ENCODE measurements around the gene INCA1. TPM values are rescaled to one million over a fixed set of nuclear protein-coding genes. Genes with fewer than 3 reads are reported as not detected.

The INCA1 gene
- polyA plus RNA-seq, 3 donors = 6.0 to 7.8 (median 6.6) TPM

- no peak for DNase-seq (ENCODE audit: low read depth in 3 of 3, low spot score in 2 of 3)
Measured at GRCh38 chr17:4938688-4939545, 58.4 kb downstream of the INCA1 start.

Other genes starting within 250 kb of the INCA1 start
- 1 to 10 TPM in 2 of 3 donors, under 1 TPM in 1; 0.69 to 1.5 (median 1.4) TPM for gene TM4SF5, start 225.6 kb downstream of the INCA1 start, polyA plus RNA-seq (ENCODE audit: insufficient read length in 3 of 3)
- gene VMO1, start 211.2 kb downstream of the INCA1 start, polyA plus RNA-seq (ENCODE audit: insufficient read length in 3 of 3) = under 1 TPM; 0.33 to 0.61 (median 0.39) TPM
- gene GLTPD2, start 208.6 kb downstream of the INCA1 start, polyA plus RNA-seq (ENCODE audit: insufficient read length in 3 of 3) = 1 to 10 TPM; 3.8 to 5.4 (median 4.1) TPM
- gene PSMB6, start 201.4 kb downstream of the INCA1 start, polyA plus RNA-seq (ENCODE audit: insufficient read length in 3 of 3) = 100 to 1,000 TPM; 135 to 147 (median 142) TPM
- gene PLD2, start 190.4 kb downstream of the INCA1 start, polyA plus RNA-seq (ENCODE audit: insufficient read length in 3 of 3) = 10 to 100 TPM; 30.7 to 35.9 (median 31.9) TPM
- 10 to 100 TPM; 51.6 to 60.6 (median 52.2) TPM for gene MINK1, start 164.2 kb downstream of the INCA1 start, polyA plus RNA-seq (ENCODE audit: insufficient read length in 3 of 3)
- gene C17orf107, start 98.0 kb downstream of the INCA1 start, polyA plus RNA-seq (ENCODE audit: insufficient read length in 3 of 3) = 1 to 10 TPM; 1.2 to 1.4 (median 1.2) TPM
- 1 to 10 TPM; 1.0 to 1.4 (median 1.1) TPM for gene CHRNE, start 94.4 kb downstream of the INCA1 start, polyA plus RNA-seq (ENCODE audit: insufficient read length in 3 of 3)
- 1 to 10 TPM; 1.6 to 2.9 (median 2.4) TPM for gene GP1BA, start 65.2 kb downstream of the INCA1 start, polyA plus RNA-seq (ENCODE audit: insufficient read length in 3 of 3)
- 10 to 100 TPM; 66.8 to 79.5 (median 71.7) TPM for gene SLC25A11, start 57.5 kb downstream of the INCA1 start, polyA plus RNA-seq (ENCODE audit: insufficient read length in 3 of 3)
- 100 to 1,000 TPM; 136 to 139 (median 137) TPM for gene RNF167, start 57.3 kb downstream of the INCA1 start, polyA plus RNA-seq (ENCODE audit: insufficient read length in 3 of 3)
- gene PFN1, start 49.0 kb downstream of the INCA1 start, polyA plus RNA-seq (ENCODE audit: insufficient read length in 3 of 3) = 100 to 1,000 TPM; 296 to 397 (median 351) TPM
- gene ENO3, start 46.4 kb downstream of the INCA1 start, polyA plus RNA-seq (ENCODE audit: insufficient read length in 3 of 3) = 10 to 100 TPM; 16.0 to 22.9 (median 16.7) TPM
- 100 to 1,000 TPM; 103 to 107 (median 104) TPM for gene SPAG7, start 29.7 kb downstream of the INCA1 start, polyA plus RNA-seq (ENCODE audit: insufficient read length in 3 of 3)
- gene CAMTA2, start 9.8 kb downstream of the INCA1 start, polyA plus RNA-seq (ENCODE audit: insufficient read length in 3 of 3) = 10 to 100 TPM; 18.9 to 22.5 (median 22.3) TPM
- gene KIF1C, start 428 bp upstream of the INCA1 start, polyA plus RNA-seq (ENCODE audit: insufficient read length in 3 of 3) = 10 to 100 TPM; 76.2 to 94.4 (median 92.0) TPM
- gene SLC52A1, start 37.9 kb upstream of the INCA1 start, polyA plus RNA-seq (ENCODE audit: insufficient read length in 3 of 3) = under 1 TPM; 0.15 to 0.25 (median 0.19) TPM
- 10 to 100 TPM; 14.1 to 16.1 (median 15.2) TPM for gene ZFP3, start 80.9 kb upstream of the INCA1 start, polyA plus RNA-seq (ENCODE audit: insufficient read length in 3 of 3)
- 10 to 100 TPM; 21.1 to 25.2 (median 21.5) TPM for gene ZNF232, start 114.4 kb upstream of the INCA1 start, polyA plus RNA-seq (ENCODE audit: insufficient read length in 3 of 3)
- 1 to 10 TPM; 2.0 to 2.8 (median 2.8) TPM for gene USP6, start 118.5 kb upstream of the INCA1 start, polyA plus RNA-seq (ENCODE audit: insufficient read length in 3 of 3)
- 10 to 100 TPM; 19.0 to 20.4 (median 20.2) TPM for gene ZNF594, start 194.3 kb upstream of the INCA1 start, polyA plus RNA-seq (ENCODE audit: insufficient read length in 3 of 3)
- gene SCIMP, start 237.3 kb upstream of the INCA1 start, polyA plus RNA-seq (ENCODE audit: insufficient read length in 3 of 3) = 1 to 10 TPM in 2 of 3 donors, under 1 TPM in 1; 0.83 to 1.1 (median 1.0) TPM

Data from right renal cortex interstitium (tissue), 3 donors.